K562 (cell line): Measurements from ENCODE around the gene LPAR4.

ENCODE experiments used
- KLF10 ChIP-seq: fragments of 250-450 bp; sonication (Bioruptor Pico); IDR thresholded peaks from 2 replicates; pipeline ENCODE4 v1.6.1; 2021; ENCODE audit warnings: matching md5 sums
- PHF8 ChIP-seq: fragments of 200-600 bp; sonication (generic); IDR thresholded peaks from 2 replicates; pipeline ENCODE4 v1.6.1; 2012; ENCODE audit warnings: mixed run types, mild to moderate bottlenecking, inconsistent platforms, low read length, moderate library complexity, borderline replicate concordance
- POLR2AphosphoS5 ChIP-seq: IDR thresholded peaks from 2 replicates; pipeline ENCODE4 v1.6.1; 2011; ENCODE audit warnings: mild to moderate bottlenecking, low read depth, low read length, moderate library complexity; ENCODE audit not compliant: control insufficient read depth, insufficient read depth
- SMC3 ChIP-seq: conservative IDR thresholded peaks from 2 replicates; pipeline ENCODE4 v1.6.1; 2011; ENCODE audit warnings: low read depth, low read length, improper control_type of control experiment; ENCODE audit not compliant: insufficient read depth
- ZC3H11A ChIP-seq: IDR thresholded peaks from 2 replicates; pipeline ENCODE4 v1.6.1; 2012; ENCODE audit warnings: low read depth, low read length, improper control_type of control experiment
- ZNF274 ChIP-seq: IDR thresholded peaks from 2 replicates; pipeline ENCODE4 v1.6.1; 2011; ENCODE audit warnings: low read depth, mild to moderate bottlenecking, low read length, moderate library complexity, borderline replicate concordance
- ZNF324 ChIP-seq: fragments of 250-450 bp; sonication (Bioruptor Pico); IDR thresholded peaks from 2 replicates; pipeline ENCODE4 v1.4.0; 2020; ENCODE audit warnings: mild to moderate bottlenecking
- TF ChIP-seq, protein P1 (sequence below), 3 experiments: IDR thresholded peaks in 2 of 3; conservative IDR thresholded peaks in 1 of 3; 2 replicates each; pipeline ENCODE4 v1.5.1; 2011 to 2012; ENCODE audit warnings: low read length in 3 of 3, mild to moderate bottlenecking in 3 of 3, control low read depth in 2 of 3, improper control_type of control experiment in 1 of 3, inconsistent platforms in 1 of 3, low read depth in 1 of 3, mixed read lengths in 1 of 3, moderate library complexity in 1 of 3; ENCODE audit not compliant: insufficient read depth in 2 of 3

- TF ChIP-seq ZC3H11A, result no peak
- no peak for TF ChIP-seq PHF8
- TF ChIP-seq ZNF274, result no peak
- TF ChIP-seq, protein P1, sequence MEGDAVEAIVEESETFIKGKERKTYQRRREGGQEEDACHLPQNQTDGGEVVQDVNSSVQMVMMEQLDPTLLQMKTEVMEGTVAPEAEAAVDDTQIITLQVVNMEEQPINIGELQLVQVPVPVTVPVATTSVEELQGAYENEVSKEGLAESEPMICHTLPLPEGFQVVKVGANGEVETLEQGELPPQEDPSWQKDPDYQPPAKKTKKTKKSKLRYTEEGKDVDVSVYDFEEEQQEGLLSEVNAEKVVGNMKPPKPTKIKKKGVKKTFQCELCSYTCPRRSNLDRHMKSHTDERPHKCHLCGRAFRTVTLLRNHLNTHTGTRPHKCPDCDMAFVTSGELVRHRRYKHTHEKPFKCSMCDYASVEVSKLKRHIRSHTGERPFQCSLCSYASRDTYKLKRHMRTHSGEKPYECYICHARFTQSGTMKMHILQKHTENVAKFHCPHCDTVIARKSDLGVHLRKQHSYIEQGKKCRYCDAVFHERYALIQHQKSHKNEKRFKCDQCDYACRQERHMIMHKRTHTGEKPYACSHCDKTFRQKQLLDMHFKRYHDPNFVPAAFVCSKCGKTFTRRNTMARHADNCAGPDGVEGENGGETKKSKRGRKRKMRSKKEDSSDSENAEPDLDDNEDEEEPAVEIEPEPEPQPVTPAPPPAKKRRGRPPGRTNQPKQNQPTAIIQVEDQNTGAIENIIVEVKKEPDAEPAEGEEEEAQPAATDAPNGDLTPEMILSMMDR (IDR thresholded peaks at IDR 0.05 in 2 of 3, conservative IDR thresholded peaks at IDR 0.05 in 1 of 3; ENCODE audit: insufficient read depth in 2 of 3, low read depth in 1 of 3, low read length in 3 of 3), result no peak
- no peak for TF ChIP-seq POLR2AphosphoS5
- no peak for TF ChIP-seq KLF10 (CRISPR knock-in tag)
- TF ChIP-seq SMC3, result no peak
- no peak for TF ChIP-seq ZNF324 (CRISPR knock-in tag)
Measured at GRCh38 chrX:78747489-78747888, at the start of gene LPAR4.
